GM18508 (cell line): ENCODE data around the gene CD247.

Experiments
- ATAC-seq: cut with Tn5 transposase; IDR thresholded peaks from one replicate; pipeline ENCODE4 v1.9.1; 2021; ENCODE audit warnings: moderate number of reproducible peaks; ENCODE audit not compliant: insufficient read depth, unreplicated experiment

CD247 gene

DNA sequence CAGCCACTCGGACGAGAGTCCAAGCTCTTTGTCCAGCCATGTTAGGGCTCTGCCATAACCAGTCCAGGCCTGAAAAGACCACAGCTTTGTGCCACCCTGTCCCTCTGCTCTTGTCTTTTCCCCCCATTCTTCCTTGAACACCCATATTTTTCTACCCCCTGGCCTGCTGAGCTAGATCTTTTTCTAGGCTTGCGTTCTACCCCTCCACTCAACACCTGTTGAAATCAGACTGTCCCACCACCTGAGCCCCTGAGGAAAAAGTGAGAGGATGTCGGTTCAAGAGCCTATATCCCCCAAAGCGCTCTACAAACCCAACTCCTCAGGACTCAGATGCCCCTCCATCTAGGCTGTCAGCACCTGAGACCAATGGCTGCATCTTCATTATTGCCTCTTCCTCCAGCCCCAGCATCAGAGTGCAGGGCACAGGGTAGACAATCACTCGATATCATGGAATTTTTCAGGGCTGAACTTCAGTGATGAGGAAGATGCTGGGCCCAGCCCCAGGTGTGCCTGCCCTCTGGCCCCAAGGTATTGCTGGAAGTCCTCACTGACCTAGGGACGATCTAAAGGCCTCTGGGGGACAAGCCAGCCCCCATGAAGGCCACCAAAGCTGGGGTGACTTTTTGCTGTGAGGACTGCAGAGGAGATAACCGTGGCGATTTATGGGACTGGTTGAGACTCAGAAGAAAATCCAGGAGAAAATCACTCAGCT is 75.3 kb downstream of the CD247 start:
- no peak for ATAC-seq

DNA sequence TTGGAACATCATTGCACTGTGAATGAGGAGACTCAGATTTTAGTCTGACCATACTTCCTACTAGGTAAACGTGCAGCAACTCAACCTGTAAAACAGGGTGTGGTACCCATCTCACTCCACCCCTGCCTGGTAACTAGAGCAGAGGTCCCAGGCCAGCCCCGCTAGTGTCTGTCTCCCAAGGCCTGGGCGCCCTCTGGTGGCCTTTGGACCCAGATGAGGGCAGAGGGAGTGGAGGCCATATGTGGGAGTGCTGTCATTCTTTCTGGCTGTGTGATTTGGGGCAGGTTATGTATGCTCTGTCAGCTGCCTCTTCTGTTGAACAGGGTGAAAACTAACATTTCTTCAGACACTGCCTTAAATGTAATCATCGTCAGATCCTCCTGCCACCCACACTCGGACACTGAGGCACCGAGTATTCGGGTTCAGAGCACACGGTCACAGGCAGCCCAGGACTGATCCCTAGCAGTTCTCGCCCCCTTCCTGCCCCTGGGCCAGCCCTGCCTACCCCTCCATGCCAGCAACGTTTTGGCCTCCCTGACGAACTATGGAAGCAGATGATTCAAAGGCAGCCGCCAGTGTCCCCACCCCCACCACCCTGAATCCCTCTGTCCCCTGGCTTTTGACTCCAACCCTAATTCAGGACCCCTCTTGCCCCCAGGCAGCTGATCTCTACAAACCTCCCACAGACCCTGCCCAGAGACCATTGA is 76.0 kb downstream of the CD247 start:
- ATAC-seq = no peak

- ATAC-seq = no peak
These were observed 77.1 kb downstream of the CD247 start for GRCh38 chr1:167441222-167441621.

DNA sequence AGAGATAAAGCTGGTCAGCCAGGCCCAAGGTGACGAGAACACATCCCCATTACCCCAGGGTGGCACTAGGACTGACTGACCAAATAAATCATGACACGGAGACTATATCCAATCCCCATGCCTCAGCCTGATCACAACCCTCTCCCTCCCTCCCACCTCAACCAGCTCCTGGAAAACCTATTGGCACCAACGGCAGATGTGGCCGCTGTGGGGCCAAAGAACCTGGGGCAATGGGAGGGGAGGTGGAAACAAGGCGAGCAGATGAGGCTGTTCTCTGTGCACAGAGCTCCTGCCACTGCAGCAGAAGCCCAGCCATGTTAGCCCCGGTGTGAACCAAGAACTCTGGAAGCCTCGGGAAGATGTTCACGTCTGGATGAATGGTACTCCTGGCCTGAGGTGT is 77.6 kb downstream of the CD247 start:
- ATAC-seq = no peak

DNA sequence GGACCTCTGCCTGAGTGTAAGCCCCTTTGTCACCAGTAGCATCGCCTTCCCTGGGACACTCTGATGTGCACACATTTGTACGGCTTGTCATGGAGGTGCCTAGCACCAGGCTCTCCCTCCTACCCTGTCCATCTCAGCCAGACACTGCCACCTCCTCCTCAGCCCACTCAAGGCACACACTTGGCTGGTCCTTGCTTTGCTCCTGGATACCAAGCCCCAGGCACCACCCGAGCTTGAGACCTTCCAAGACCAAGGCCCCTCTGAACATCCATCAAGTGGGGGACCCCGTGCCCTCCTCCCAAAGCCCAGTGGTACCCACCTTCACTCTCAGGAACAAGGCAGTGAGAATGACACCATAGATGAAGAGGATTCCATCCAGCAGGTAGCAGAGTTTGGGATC is 78.0 kb downstream of the CD247 start:
- no peak for ATAC-seq

- ATAC-seq = no peak
These were observed 78.9 kb downstream of the CD247 start for GRCh38 chr1:167439301-167439988.

GRCh38 chr1:167438171-167439138 is 79.9 kb downstream of the CD247 start:
- no peak for ATAC-seq

GRCh38 chr1:167435484-167435883 is 82.8 kb downstream of the CD247 start:
- no peak for ATAC-seq

DNA sequence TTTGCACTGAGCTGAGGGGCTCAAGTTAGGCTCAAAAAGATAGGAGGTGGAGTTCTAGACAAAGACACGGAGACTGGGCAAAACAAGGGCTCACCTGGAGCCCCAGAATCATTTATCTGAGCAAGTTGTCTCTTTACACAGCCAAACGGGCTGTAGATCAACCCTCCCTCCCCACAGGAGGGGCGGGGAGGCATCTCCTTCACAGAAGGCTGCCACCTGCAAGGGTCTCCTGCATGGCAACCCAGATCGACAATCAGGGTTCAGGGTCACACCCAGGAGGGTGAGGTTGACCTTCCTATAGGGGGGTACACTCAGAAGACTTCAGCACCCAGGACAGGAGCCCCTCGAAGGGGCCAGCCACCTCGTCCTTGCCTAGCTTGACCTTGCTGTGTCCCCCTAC is 84.0 kb downstream of the CD247 start:
- no peak for ATAC-seq

- no peak for ATAC-seq
These were observed 84.4 kb downstream of the CD247 start for GRCh38 chr1:167433884-167434283.

DNA sequence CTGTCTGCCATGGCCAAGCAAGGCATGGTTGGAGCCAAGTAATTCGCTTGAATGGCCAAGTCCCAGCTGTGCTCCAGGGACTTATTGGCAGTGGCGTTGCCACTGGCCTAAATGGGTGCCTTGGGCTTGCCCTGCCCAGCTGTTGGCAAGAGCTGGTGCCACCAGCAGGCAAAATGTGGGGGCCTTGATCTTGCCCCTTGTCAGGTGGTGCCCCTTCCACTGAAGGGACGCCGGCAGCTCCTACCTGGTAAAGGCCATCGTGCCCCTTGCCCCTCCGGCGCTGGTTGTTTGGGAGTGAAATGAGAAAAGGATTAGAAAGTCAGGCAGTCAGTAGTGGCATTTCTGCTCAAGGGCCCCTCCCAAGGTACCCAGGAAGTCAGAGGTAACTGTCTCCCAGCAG is 85.5 kb downstream of the CD247 start:
- ATAC-seq = no peak

DNA sequence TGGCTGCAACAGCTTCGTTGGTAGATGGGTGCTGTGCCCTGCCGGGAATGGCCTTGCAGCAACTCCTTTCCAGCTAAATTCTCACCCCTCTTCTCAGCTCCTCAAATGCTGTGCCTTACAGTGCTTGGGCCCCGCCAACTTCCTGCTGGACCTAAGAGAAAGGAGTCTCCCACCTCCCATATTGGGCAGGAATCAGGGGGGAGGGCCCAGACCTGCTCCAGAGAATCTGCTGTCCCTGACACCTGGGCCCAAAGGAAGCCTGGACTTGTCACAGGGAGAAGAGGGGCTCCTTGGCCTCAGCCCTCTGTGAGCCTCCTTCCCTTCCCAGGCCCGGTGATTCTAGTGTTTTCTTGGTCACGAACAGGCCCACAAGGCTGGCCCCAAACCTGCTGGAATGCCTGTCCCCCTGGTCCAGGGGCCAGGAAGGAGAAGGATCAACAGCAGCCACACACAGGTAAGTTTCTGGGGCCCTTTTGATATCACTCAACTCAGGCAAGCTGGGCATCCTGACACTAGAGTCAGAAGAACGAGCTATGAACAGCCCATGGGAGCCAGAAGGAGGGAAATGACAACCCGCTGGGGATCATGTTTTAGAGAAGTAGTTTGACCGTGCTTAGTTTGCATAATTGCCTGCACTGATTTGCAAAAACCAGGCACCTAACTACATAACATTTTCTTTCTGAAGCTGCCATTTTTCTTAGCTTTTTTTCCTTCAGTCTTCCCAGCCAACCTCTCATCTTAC is 86.2 kb downstream of the CD247 start:
- ATAC-seq = no peak

DNA sequence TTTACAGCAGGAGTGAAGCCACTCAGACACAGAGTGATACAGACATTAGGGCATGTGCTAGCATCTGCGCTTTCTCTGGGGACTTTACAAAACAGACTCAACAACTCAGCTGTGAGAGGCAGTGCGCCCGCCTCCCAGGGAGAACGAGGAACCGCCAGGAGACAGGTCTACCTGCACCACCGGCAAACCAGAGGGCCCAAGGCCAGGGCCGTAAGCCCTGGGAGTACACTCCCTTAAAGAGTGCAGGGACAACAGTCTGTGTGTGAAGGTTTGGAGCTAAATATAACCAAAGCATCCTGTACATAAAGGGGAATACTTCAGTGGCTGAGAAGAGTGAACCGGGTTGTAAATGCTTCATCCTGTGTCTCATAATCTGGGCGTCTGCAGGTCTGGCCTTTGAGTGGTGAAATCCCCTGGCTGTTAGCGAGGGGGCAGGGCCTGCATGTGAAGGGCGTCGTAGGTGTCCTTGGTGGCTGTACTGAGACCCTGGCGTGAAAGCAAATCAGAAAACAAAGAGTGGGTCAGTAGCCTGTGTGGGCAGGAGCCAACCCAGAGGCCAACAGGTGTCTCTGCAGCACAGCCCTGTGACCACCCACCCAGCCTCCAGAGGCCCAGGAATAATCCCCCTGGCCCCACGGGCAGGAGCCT is 86.9 kb downstream of the CD247 start:
- no peak for ATAC-seq

- ATAC-seq = no peak
These were observed 87.5 kb downstream of the CD247 start for GRCh38 chr1:167430849-167431242.

DNA sequence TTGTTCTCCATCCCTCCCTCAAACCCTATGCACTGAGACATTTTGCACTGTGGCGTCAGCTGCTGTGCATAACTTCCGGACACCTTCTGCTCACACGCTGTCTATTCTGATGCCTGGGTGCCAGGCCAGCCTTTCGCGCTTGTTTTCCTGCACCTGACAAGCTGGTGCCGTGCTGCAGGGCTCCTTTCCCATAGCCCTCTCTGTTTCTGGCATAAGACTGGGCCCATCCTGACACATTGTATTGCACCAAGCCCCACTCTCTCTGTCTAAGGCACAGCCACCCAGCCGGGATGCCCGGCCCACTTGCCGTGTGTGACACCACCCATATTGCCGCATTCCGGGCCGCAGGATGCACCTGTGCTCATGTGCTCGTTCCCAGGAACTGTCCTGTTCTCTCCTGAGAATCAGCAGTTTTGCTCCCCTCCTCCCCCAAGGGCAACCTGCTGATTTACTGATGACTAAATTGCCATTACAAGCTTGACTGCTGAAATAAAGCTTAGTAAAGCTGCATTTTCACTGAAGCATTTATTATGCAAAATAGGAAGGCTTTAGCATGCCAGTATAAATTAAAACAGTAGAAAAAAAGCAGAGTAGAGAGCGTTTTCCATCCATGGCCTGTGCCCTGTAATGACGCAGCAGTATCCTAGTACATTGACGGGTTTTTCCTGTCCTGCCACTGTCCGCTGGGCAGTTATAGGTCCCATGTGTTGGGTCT is 88.0 kb downstream of the CD247 start:
- no peak for ATAC-seq

DNA sequence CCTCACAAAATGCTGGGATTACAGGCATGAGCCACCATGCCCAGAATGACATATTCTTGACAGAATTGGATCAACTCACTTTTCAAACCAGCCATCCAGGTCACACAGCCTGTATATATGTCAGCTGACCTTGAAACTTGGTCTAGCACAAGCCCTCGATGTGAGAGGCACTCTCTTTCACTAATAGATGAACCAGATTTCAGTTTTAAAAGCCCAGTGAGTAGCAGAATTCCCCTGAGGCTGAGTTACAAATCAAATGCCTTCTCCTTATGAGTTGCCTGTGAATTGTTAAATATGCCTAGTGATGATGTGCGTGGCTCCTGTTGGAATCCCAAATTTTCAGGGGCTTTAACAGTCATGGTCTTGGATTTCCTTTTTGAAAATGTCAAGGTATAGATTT is 88.7 kb downstream of the CD247 start:
- ATAC-seq = no peak

GRCh38 chr1:167428395-167428794 is 89.9 kb downstream of the CD247 start:
- ATAC-seq = no peak

DNA sequence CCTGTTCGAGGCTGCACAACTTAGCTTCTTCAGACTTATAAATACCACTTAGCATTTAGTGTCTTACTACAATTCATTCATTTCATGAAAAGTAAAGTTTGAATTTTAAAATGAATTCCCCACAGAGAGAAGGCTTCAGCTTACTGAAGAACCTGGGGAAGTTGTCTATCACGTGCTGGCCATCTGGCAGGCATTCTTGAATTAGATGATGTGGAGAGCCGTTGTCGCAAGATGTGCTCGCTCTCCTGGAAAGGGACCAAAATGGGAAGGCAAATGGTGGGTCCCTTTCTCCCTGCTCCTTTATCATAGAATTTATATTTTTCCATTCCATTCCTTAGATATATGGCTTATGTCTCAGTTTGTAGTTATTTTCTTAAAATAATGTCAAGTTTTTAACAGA is 90.5 kb downstream of the CD247 start:
- no peak for ATAC-seq

DNA sequence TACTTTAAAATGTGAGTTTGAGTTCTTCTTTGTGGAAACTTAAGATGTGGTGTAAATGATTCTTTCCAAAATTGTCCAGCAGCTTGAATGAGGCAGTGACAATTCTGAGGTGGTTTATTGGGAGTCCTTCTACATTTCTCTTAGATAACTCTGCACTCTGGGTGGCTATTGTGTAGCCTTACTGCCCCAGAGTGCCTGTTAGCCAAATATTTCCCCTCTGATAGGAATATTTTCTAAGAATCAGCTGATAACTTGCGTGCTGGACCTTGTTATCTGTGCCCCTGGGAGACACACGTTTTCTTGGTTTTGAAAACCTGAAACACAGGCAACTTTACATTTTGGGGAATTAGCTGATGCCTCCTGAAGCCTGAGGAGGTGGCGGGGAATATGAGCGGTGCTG is 91.6 kb downstream of the CD247 start:
- no peak for ATAC-seq
